Nephron progenitor cell (in vitro differentiated cells): ENCODE data around the gene GGN.

Experiments
- DNase-seq: peaks from one replicate; pipeline ENCODE4 v3.0.0; 2021
- H3K27ac Mint-ChIP-seq: 2 replicates; pipeline ENCODE4 v1.8.0; 2021; ENCODE audit warnings: mild to moderate bottlenecking, moderate library complexity, mixed read lengths
- H3K27me3 Mint-ChIP-seq: 2 replicates; pipeline ENCODE4 v1.8.0; 2021; ENCODE audit warnings: mild to moderate bottlenecking, low read depth, mixed read lengths; ENCODE audit not compliant: poor library complexity
- H3K36me3 Mint-ChIP-seq: 2 replicates; pipeline ENCODE4 v1.8.0; 2021; ENCODE audit warnings: low read depth, mixed read lengths
- H3K4me1 Mint-ChIP-seq: 2 replicates; pipeline ENCODE4 v1.8.0; 2021; ENCODE audit warnings: mixed read lengths
- H3K4me3 Mint-ChIP-seq: 2 replicates; pipeline ENCODE4 v1.8.0; 2021; ENCODE audit warnings: mild to moderate bottlenecking, moderate library complexity, mixed read lengths
- H3K9me3 Mint-ChIP-seq: 2 replicates; pipeline ENCODE4 v1.8.0; 2021; ENCODE audit warnings: mild to moderate bottlenecking, moderate library complexity, mixed read lengths
- CTCF ChIP-seq: fragments of 200-600 bp; sonication (generic); IDR thresholded peaks from 2 replicates; pipeline ENCODE4 v1.5.0; 2021; ENCODE audit warnings: antibody characterized with exemption

Gene GGN

GRCh38 chr19:38404858-38405257 lies 17.0 kb upstream of the GGN start:
- no peak for DNase-seq
- Mint-ChIP-seq H3K9me3 (no peaks in the 10 kb centered on the region), H3K27ac (no peak overlapping the region), H3K36me3 (peaks cover 11% of the 10 kb centered on the region), H3K4me1 (peaks cover 7% of the 10 kb centered on the region), H3K4me3 (peak overlapping the region; percentile 57), H3K27me3 (peaks cover 16% of the 10 kb centered on the region)
- no peak for TF ChIP-seq CTCF

GRCh38 chr19:38402967-38403674 lies 15.3 kb upstream of the GGN start, which contains the start of gene FAM98C:
Gene FAM98C (plus strand): TSS chr19:38403093. CDS start chr19:38403154, 61 bp downstream.
- no peak within 1 kb of the TSS for H3K27ac Mint-ChIP-seq
- H3K27me3 Mint-ChIP-seq = peaks cover 26% of the 10 kb centered on the region
- H3K4me3 Mint-ChIP-seq = peak within 1 kb of the TSS; percentile 80
- no peaks in the 10 kb centered on the region for H3K9me3 Mint-ChIP-seq
- peak; percentile 98 for DNase-seq
- H3K4me1 Mint-ChIP-seq = peaks cover 13% of the 10 kb centered on the region
- TF ChIP-seq CTCF = peak; percentile 95
- peaks cover 6% of the 10 kb centered on the region for H3K36me3 Mint-ChIP-seq

- peaks cover 13% of the 10 kb centered on the region for H3K4me1 Mint-ChIP-seq
- no peaks in the 10 kb centered on the region for H3K9me3 Mint-ChIP-seq
- TF ChIP-seq CTCF = no peak
- no peak overlapping the region for H3K27ac Mint-ChIP-seq
- peaks cover 6% of the 10 kb centered on the region for H3K36me3 Mint-ChIP-seq
- H3K27me3 Mint-ChIP-seq = peaks cover 29% of the 10 kb centered on the region
- DNase-seq = no peak
- H3K4me3 Mint-ChIP-seq = peak overlapping the region; percentile 80
Measured at GRCh38 chr19:38402623-38402966, 14.8 kb upstream of the GGN start.

- Mint-ChIP-seq H3K27ac (peak overlapping the region; percentile 72), H3K4me1 (peaks cover 13% of the 10 kb centered on the region), H3K9me3 (peaks cover 8% of the 10 kb centered on the region), H3K4me3 (no peak overlapping the region), H3K36me3 (peaks cover 12% of the 10 kb centered on the region), H3K27me3 (peaks cover 32% of the 10 kb centered on the region)
- no peak for DNase-seq
- no peak for TF ChIP-seq CTCF
Measured at GRCh38 chr19:38401148-38401547, 13.3 kb upstream of the GGN start.

- Mint-ChIP-seq H3K4me3 (peak overlapping the region; percentile 39), H3K27ac (no peak overlapping the region), H3K4me1 (peaks cover 10% of the 10 kb centered on the region), H3K27me3 (peaks cover 32% of the 10 kb centered on the region), H3K36me3 (peaks cover 13% of the 10 kb centered on the region), H3K9me3 (peaks cover 9% of the 10 kb centered on the region)
- TF ChIP-seq CTCF = no peak
- no peak for DNase-seq
Measured at GRCh38 chr19:38400361-38400760, 12.5 kb upstream of the GGN start.

GRCh38 chr19:38399537-38399936 lies 11.7 kb upstream of the GGN start:
- no peak for DNase-seq
- Mint-ChIP-seq H3K27me3 (peaks cover 33% of the 10 kb centered on the region), H3K4me3 (no peak overlapping the region), H3K27ac (no peak overlapping the region), H3K9me3 (peaks cover 15% of the 10 kb centered on the region), H3K36me3 (peaks cover 19% of the 10 kb centered on the region), H3K4me1 (peaks cover 6% of the 10 kb centered on the region)
- no peak for TF ChIP-seq CTCF
